Measurements from ENCODE around the gene WDR82.

The WDR82 gene

DNA sequence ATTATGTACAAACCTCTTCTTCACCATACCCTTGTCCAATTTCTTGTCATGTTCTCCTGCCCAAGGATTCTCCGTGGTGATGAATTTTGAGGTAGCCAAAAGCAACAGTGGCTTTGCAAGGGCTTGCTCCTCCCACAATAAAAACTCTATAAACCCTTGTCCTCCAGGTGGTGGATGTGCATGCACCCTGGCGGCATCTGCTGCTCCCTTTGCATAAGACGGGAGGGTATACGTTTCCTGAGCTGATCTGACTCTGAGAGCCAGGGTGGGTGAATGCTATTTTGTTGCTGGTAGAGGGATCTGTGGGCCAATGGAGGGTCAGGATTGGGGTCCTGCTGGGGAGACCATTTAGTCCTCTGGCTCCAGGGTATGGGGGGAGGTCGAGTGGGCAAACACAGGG, 43.0 kb upstream of the WDR82 start:
- no peak for DNase-seq (ENCODE audit: extremely low read depth, low read depth)
- TF ChIP-seq, protein P1, sequence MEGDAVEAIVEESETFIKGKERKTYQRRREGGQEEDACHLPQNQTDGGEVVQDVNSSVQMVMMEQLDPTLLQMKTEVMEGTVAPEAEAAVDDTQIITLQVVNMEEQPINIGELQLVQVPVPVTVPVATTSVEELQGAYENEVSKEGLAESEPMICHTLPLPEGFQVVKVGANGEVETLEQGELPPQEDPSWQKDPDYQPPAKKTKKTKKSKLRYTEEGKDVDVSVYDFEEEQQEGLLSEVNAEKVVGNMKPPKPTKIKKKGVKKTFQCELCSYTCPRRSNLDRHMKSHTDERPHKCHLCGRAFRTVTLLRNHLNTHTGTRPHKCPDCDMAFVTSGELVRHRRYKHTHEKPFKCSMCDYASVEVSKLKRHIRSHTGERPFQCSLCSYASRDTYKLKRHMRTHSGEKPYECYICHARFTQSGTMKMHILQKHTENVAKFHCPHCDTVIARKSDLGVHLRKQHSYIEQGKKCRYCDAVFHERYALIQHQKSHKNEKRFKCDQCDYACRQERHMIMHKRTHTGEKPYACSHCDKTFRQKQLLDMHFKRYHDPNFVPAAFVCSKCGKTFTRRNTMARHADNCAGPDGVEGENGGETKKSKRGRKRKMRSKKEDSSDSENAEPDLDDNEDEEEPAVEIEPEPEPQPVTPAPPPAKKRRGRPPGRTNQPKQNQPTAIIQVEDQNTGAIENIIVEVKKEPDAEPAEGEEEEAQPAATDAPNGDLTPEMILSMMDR (IDR thresholded peaks at IDR 0.05; ENCODE audit: low read depth, low read length) = no peak

DNA sequence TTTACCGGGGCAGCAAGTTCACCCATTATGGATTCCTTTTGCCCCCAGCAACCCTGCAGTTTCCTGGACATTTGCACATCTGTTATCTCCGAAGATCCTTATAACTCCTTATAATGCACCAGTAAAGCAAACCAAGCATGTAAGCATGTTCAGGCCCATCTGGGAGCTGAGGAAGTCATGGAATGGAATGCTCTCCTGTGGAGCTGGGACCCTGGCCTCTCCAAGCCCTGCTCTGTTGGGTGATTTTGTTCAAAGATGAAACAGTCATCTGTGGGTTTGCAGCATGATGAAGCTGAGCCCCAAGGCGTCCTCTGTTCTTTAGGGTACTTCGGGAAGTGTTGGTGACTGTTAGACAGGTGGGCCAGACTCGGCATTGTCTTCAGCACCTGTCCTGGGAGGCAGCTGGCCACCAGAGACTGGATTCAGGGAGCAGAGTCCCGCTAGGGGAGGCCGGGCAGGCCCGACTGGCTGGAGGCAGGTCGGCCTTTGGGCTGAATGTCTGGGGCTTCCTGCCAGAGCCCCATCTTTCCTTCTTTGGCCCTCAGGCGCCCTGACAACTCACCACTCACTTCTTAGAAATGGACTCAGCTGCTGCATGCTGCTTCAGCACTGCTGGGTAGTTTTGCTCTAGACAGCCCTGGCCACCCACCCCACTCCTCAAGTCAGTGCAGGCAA, 41.6 kb upstream of the WDR82 start:
- TF ChIP-seq, protein P1 (IDR thresholded peaks at IDR 0.05; ENCODE audit: low read depth, low read length) = no peak
- DNase-seq (ENCODE audit: extremely low read depth, low read depth) = no peak

DNA sequence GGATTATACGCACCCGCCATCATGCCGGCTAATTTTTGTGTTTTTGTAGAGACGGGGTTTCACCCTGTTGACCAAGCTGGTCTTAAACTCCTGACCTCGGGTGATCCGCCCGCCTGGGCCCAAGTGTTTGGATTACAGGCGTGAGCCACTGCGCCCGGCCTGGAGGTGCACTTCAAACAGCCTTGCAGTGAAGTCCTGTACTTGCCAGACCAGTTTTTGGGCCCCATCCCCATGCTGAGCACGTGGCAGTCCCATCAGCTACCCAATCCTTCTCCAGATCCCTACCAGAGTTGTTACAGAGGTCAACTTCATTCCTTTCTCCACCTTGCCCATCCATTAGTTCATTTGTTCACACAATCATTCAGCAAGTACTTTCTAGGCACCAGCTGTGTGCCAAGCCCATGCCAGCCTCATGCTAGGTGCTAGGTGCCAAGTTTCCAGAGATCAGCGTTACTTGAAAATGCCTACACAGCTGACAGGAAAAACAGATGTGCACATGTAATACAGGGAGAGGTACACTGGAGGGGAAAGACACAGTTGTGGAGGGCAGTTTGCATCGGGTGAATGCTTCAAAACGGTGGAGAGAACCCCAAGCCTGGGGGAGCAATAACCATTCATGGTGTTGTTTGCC, 39.9 kb upstream of the WDR82 start:
- TF ChIP-seq, protein P1 (IDR thresholded peaks at IDR 0.05; ENCODE audit: low read depth, low read length) = no peak
- DNase-seq (ENCODE audit: extremely low read depth, low read depth) = no peak

DNA sequence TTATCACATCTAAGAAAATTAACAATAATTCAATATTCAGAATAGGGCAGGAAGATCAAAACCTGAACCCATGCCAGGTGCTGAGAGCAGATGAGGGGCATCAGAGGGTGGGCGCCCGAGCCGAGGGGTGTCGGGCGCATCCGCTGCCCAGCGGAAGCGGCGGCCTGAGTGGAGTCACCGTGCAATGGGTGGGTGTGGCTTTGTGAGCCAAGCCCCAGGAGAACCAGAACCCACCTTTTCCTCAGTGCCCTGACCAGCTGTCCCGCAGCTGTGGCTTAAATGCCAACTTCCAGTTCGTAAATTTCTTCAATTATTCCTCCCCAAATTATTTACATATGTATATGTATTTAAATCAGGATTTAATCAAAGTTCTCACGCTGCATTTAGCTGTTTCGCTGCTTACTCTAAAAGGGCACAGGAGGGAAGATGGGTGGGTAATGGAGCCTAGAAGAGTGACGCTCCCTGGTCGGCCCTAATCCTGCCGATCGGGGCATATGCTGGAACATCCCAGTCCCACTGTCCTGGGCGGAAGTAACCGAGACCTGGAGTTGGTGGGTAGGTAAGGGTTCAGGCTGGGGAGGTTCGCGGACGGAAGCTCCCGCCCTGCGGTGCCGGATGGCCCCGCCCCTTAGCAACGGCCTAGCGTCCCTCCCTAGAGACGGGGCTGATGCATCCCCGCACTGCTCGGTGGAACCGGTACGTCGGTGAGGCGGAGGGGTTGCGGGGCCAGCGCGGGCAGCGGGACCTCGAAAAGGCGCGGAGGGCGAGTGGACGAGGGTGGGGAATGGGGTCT, 39.0 kb upstream of the WDR82 start:
- TF ChIP-seq, protein P1 (IDR thresholded peaks at IDR 0.05; ENCODE audit: low read depth, low read length) = no peak
- no peak for DNase-seq (ENCODE audit: extremely low read depth, low read depth)

DNA sequence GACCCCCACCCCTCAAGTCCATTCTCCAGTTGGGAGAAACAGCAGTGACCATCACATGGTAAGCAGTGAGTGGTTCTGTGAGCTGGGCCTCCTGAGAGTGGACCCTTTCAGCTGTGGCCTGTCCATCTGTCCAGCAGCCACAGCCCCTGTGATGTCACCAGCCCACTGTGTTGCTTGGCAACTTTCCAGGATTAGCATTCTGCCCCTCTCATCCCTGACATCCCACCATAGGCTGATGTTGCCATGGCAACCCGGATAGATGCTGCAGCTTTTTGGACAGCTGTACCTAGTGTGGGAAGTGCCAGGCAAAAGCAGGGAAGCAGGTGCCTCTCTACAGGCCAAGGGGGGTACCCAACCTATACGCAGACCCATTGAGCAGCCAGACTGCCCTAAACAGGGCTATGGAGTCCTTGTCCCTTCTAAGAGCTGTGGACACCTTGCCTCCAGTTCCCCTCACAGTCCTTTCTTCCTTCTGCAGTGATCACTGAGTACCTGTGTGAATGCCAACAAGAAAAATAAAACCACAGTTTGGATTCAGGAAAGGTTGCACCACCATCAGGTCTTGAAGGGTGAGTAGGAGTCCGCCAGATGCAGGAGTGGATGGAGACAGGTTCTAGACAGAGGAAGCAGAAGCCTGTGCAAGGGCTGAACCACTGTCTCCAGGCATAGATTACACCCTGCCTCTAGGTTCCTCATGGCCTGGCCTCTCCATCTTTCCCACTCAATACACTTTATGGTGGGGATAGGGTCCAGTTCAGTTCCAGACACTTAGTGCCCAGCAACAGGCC, 37.7 kb upstream of the WDR82 start, which contains the start of gene DNAH1:
TSS of gene DNAH1 (plus strand) at position 343 of the 788 bp plus-strand sequence. CDS start 6,124 bp downstream, outside the sequence.
- TF ChIP-seq, protein P1 (IDR thresholded peaks at IDR 0.05; ENCODE audit: low read depth, low read length) = no peak
- no peak for DNase-seq (ENCODE audit: extremely low read depth, low read depth)

DNA sequence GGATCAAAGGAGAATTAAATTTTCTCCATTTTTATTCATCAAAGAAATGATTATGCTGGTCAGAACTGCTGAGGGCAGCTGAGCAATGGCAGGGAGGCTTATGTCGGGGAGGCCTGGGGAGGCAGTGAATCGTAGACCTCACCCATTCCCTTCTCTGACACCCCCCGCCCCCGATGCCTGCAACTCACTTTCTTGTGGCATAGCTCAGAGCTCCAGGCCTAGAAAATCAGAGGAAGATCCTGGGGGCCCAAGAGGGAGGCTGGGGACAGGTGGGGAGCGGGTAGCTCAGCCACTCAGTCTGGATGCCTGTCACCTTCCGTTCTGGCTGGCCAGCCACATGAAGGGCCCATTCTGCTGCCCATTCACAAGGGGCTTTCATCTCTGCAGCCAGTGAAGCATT, 36.6 kb upstream of the WDR82 start:
- DNase-seq (ENCODE audit: extremely low read depth, low read depth) = no peak
- TF ChIP-seq, protein P1 (IDR thresholded peaks at IDR 0.05; ENCODE audit: low read depth, low read length) = no peak

Measured in AG09319 (cell line).